NOMO-1 (cell line): ENCODE results near the gene DNAI7.

Experiments
- DNase-seq, 2 experiments: peaks; one replicate each; lab custom pipeline; 2025; ENCODE audit not compliant: unreplicated experiment in 2 of 2; lab: John Stamatoyannopoulos, UW

Gene DNAI7

GRCh38 chr12:25107920-25108319 lies 87.0 kb downstream of the DNAI7 start:
- DNase-seq, result no peak

GRCh38 chr12:25106818-25107217 lies 88.1 kb downstream of the DNAI7 start:
- DNase-seq, result no peak

DNA sequence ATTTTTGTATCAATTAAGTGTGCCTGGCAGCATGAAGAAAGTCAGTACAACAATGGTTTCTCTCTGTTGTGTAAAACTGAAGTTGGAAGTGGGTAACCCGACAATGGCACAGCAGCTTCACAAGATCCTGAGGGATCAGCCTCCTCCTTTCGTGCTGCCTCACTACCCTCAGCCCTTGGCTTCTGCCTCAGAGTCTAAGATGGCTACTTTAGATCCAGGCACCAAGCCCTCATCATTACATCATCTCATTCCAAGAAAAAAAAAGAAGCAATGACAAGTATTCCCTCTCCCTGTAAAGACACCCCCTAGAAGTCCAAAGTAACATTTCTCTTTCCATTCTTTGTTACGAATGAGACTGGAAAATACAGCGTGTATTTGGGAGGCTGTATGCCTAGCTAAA lies 92.6 kb downstream of the DNAI7 start:
- no peak for DNase-seq

DNA sequence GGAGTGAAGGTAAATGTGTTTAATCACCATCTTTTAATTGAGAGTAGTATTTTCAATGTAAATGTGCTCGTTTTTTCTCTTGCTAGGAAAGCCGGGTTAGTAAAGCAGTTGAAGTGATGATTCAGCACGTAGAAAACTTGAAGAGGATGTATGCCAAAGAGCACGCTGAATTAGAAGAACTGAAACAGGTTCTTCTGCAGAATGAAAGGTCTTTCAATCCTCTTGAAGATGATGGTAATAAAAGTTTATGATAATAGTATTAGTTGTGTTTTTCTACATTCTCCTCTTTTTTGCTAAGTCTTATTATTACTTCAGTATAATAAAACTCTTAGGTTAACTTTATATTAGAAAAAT lies 93.9 kb downstream of the DNAI7 start:
- peak in 1 of 2 experiments; percentile 57 for DNase-seq

DNA sequence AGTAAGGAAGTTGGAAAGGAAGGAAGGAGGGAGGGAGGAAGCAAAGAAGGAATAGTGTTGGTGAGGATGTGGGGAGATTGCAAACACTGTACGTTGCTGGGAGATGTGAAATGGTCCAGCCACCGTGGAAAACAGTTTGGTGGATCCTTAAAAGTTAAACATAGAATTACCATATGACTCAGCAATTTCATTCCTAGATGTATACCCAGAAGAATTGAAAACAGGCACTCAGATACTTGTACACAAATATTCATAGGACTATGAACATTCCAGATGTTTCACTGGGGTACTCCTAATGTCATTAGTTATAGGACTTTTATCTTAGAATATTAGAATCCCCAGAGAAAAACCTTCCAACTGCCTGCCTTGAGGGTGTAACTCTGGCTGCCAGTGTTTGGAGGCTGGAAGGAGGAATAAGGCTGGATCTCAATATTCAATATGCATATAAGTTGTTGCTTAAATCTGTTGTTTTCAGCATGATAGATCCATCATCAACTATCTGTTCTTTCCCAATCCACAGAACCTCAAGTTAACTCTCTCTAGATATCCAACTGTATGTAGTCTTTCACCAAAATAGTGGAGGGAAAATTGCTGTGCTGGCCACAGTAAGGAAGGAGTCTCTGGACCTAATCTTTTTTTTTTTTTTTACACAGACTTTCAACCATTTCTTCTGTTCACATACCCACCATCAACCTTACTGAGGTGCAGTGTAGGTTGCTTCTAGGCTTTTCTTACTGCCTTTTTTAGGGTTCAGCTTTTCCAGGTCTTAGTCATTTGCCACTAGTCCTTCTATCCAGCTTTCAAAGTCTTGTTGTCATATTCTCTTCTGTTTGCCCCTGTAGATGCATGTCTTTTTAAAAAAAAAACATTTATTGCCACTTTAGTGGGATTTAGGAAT lies 94.5 kb downstream of the DNAI7 start:
- DNase-seq, result no peak

GRCh38 chr12:25099010-25099409 lies 96.0 kb downstream of the DNAI7 start:
- no peak for DNase-seq

DNA sequence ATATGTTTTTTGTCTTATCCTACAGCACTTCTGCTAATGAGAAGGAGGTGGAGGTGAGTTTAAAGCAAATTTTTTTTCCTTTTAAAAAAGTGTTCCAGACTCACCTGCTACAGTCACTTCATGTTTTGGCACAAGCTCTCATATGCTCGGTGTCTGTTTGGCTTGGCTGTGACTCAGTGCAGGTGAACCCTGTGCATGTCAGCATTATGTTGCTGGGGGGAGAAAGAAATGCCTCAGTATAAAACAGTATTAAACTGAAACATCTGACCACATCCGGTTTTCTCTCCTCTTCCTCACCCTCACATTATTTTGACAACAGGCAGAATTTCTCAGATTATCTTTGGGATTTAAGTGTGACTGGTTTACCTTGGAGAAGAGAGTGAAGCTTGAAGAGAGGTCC lies 105.2 kb downstream of the DNAI7 start:
- DNase-seq, result no peak

- no peak for DNase-seq
These were observed 107.4 kb downstream of the DNAI7 start for GRCh38 chr12:25087596-25087995.

DNA sequence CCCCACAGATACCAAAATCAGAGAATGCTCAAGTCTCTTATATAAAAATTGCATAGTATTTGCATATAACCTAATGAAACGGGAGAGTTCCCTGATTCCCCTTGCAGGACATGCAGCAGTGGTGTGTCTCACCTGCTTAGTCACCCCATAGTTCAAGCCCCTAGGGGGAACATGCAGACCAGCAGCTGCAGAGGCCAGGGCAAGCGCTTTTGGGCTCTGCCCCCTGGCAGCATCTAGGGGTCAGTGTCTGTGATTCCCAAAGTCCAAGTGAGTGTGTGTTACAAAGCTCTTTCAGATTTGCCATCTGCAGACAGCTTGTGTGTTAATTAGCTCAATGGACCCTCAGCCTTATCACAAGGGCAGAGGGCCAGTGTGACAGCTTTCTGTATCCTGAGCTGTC lies 110.1 kb downstream of the DNAI7 start:
- no peak for DNase-seq

DNA sequence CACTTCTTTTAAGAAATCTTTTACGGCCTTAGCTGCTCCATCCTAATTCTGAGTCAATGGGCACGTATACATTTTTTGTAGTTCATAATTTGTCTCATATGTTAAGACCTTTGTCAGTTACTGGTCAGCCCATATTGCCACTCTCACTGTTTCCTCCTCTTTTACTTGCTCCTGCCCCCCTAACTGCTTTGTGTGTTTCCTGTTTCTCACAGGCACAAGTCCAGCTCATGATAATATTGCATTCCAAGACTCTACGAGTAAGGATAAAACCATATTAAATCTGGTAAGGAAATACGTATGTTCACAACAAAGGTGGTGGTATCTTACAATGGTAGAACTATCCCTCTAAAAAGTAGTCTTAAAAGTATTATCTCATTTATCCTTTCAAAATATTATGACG lies 111.7 kb downstream of the DNAI7 start:
- DNase-seq, result no peak

DNA sequence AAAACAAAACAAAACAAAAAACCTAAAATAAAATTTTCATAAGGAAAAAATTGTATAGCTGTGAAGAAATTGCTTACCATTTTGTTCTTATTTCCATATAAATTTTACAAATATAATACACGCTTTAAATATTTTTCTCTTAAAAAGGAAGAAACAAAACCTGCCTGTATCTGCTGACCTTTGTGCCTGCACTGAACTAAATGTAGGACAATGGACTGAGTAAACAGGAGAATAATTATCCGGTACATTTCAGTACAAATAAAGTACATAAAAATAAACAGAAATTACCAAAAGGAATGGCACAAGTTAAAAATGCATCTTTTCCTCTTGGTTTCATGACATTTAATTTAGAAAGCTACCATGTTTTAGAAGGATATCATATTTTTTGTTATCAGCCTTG lies 112.3 kb downstream of the DNAI7 start:
- DNase-seq, result no peak

DNA sequence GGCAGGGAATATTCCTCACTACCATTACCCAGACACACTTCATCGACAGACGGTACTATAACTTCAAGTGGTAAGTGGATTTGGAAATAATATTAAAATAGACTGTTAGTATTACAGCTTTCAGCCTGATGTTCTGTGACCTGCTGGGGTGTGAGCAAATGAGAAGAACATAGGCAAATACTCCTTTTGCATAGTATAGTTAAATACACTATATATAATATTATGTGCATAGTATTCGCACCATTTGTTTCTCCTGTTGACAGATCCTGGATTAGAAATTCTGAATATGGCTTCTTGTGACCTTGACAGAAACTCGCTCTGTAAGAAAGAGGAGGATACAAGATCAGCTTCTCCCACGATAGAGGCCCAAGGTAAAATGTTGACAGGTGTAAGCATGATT lies 115.6 kb downstream of the DNAI7 start:
- DNase-seq, result no peak

DNA sequence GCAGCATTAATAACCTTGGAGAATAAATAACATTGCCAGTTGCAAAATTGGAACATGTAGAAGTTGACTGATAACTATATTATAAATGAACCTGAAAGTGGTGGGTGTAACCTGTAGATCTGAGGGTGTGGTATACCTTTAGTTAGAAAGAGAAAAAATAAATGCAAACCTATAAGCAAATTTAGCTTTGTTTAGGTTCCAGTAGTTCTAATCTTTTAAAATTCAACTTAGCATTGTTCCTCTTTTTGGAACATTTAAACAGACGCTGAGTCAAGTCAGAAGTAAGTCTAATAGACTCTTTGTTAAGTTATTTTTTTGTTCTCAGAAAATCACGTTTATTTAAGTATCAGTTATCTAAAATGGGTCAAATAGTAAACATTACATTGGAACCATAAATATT lies 120.0 kb downstream of the DNAI7 start:
- DNase-seq, result no peak

- DNase-seq, result no peak
These were observed 120.8 kb downstream of the DNAI7 start for GRCh38 chr12:25074113-25074512.

DNA sequence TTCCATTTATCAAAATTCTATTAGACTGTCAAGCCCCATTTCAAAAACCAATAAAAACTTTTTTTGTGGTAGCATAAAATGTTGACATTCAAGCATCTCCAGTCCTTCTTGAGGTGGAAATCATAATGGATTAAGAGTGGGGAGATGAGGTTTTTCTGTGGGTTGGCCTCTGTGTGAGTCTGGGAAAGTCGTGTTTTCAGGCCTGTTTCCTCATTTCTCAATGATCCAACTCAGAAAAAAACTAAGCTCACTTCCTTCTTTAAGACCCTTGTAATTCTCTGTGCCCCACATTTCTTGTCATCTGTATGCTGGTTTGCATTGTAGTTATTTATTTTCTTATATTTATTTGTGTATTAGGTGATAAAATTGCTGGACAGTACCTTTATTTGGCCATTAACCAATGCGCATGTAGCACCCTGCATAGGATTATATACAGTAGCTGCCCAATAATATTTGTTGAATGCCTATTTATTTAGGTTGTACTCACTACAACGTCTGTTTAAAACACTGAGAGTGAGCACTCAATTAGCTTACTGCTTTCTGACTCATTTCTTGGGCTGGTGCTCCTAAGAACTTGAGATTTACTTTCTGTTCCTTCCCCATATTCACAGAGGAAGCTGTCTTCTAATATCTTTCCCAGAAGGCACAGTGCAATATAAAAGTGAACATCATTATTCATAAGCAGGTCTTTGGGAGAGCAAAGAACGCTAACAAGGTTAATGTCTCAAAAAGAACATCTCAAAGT lies 121.9 kb downstream of the DNAI7 start:
- peak in 1 of 2 experiments; percentile 36 for DNase-seq

DNA sequence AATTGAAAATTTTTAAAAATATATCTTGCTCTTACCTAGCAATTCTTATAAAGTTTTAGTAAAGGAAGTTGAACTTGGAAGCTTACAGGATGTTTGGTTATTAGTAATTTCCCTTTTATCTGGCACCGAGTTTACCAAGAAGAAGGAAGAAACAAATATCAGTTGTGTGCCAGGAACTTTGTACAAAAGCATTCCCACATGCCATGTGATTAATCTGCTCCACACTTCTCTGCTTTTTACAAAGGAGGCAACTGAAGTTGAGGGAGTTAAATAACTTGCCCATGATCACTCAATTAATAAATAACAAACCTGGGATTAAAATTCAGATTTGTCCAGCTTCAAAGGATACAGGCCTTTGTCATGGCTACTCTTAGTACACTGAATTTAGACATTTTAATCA lies 123.6 kb downstream of the DNAI7 start:
- no peak for DNase-seq

DNA sequence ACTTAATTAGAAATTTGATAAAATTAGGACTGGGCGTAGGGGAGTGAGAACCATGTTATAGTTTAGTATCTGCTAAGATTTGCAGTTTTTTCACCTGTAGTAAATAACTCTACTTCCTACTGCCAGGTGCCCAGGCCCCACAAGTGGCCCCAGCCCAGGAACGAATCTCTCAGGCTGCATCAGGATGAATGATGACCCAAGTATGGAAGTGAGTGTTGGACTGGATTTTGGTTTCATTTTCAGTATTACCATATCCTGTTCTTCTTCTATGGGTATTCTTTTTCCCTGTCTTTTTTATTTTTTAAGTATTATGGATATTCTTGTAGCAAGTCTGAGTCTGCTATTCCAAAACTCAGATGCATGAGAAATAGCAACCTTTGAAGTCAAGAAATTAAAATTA lies 125.7 kb downstream of the DNAI7 start:
- no peak for DNase-seq

- DNase-seq, result no peak
These were observed 129.9 kb downstream of the DNAI7 start for GRCh38 chr12:25065035-25065434.

DNA sequence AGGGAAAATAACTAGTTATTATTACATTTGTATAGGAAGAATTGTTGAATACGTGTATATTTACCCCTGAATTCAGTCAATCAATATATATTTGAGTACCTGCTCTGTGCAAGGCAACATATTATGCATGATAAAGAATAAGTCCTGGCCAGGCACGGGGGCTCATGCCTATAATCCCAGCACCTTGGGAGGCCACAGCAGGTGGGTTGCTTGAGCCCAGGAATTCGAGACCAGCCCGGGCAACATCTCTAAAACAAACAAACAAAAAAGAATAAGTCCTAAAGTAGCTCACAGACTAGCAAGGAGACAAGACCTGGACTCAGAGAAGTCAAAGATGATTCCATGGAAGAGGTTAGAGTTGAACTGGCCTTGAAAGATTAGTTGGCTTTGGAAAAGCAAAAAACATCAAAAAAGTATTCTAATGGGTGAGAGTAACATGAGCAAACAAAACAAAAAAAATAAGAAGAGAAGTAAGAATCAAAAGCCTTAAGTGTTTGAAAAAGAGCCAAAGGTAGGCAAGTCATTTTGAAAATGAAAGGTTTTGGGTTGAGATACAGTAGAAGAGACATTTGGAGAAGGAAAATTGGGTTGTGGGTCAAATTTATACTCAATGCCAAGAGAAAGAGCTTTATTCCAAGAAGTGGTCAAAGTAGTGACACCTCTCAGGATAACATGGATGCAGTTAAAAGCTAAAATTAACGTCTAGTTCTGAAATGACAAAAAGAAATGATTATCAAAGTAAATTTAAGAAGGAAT lies 130.9 kb downstream of the DNAI7 start:
- DNase-seq, result no peak

DNA sequence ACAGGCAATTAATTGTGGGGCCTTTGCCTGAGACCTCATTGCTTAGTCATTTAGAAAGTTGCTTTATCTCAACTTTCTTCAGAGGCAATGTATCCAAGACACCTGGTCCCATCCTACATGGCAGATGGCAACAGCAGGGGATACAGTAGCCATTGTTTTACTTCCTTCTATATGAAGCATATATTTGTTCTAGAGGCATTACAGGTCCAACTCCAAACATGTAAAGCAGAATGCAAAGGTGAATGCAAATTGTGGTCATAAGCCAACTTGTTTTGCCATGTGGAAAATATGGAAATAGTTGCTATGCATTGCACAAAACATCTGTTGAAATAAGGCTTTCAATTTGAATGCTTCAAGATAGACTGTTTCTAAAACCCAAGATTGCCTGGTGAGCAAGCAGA lies 136.3 kb downstream of the DNAI7 start:
- DNase-seq, result peak in 1 of 2 experiments; percentile 4
